Thymus (tissue), 11 donors: ENCODE measurements around the gene FOXK1. TPM values are rescaled to one million over a fixed set of nuclear protein-coding genes. Genes with fewer than 3 reads are reported as not detected.
"Not testable (repeated sequence)": the region's sequence is repeated elsewhere in the genome, so short reads cannot be mapped to it uniquely, and the experiment has no call there.

Experiments used
- DNase-seq, 9 donors: peaks; one replicate each; pipeline ENCODE4 v3.0.0-alpha.2; 2013; ENCODE audit warnings: low spot score in 9 of 9, low read depth in 6 of 9, missing footprints in 1 of 9
- H3K27ac ChIP-seq, 2 donors: one replicate each; pipeline ENCODE4 v1.5.1; 2013; ENCODE audit warnings: control low read depth in 1 of 2, low read depth in 1 of 2, low read length in 1 of 2, mild to moderate bottlenecking in 1 of 2, moderate library complexity in 1 of 2
- H3K27me3 ChIP-seq, 2 donors: one replicate each; pipeline ENCODE4 v1.5.1; 2013; ENCODE audit warnings: low read length in 1 of 2; ENCODE audit not compliant: control insufficient read depth in 2 of 2, insufficient read depth in 1 of 2
- H3K36me3 ChIP-seq, 2 donors: one replicate each; pipeline ENCODE4 v1.5.1; 2013; ENCODE audit warnings: low read length in 1 of 2, mild to moderate bottlenecking in 1 of 2, moderate library complexity in 1 of 2; ENCODE audit not compliant: control insufficient read depth in 2 of 2, insufficient read depth in 2 of 2
- H3K4me1 ChIP-seq, 2 donors: one replicate each; pipeline ENCODE4 v1.5.1; 2013; ENCODE audit warnings: low read length in 2 of 2; ENCODE audit not compliant: control insufficient read depth in 2 of 2, insufficient read depth in 2 of 2
- H3K4me3 ChIP-seq, 2 donors: one replicate each; pipeline ENCODE4 v1.5.1; 2013; ENCODE audit warnings: low read length in 2 of 2, control low read depth in 1 of 2, mild to moderate bottlenecking in 1 of 2
- H3K9me3 ChIP-seq, 2 donors: one replicate each; pipeline ENCODE4 v1.5.1; 2013; ENCODE audit warnings: low read length in 1 of 2, mild to moderate bottlenecking in 1 of 2; ENCODE audit not compliant: control insufficient read depth in 2 of 2, insufficient read depth in 1 of 2
- WGBS: extraction: QIAGEN DNeasy Blood & Tissue Kit; methylation state at CpG from one replicate; pipeline ENCODE4 v1.1.7; 2013; 5-methylcytosine and 5-hydroxymethylcytosine counted together
- polyA plus RNA-seq: library from polyadenylated mRNA; stranded (reverse); fragments of 200-250 nt; gene quantifications from one replicate; pipeline ENCODE4 v1.2.3, GENCODE V29; 2013
- total RNA-seq: library from RNA; stranded (reverse); fragments of 120-200 nt; gene quantifications from one replicate; pipeline ENCODE4 v1.2.4, GENCODE V29; 2013
- donor health status: healthy.

FOXK1 gene
- total and polyA plus RNA-seq, 2 donors: 6.4 to 7.6 TPM

GRCh38 chr7:4643204-4643471 is 39.0 kb upstream of the FOXK1 start:
- H3K27me3 ChIP-seq, H3K27ac ChIP-seq, DNase-seq, H3K4me3 ChIP-seq, H3K36me3 ChIP-seq: not testable (repeated sequence)
- Histone ChIP-seq H3K4me1 (peaks cover 2 to 14% of the 10 kb centered on the region in 2 donors), H3K9me3 (peaks cover 0 to 15% of the 10 kb centered on the region in 2 donors)
- 97% methylated on average over 5 of the region's 5 CpGs for WGBS

- no peak for DNase-seq
- 93% methylated on average over 2 of the region's 2 CpGs for WGBS
- Histone ChIP-seq H3K4me1 (peaks cover 0 to 14% of the 10 kb centered on the region in 2 donors), H3K36me3 (no peaks in the 10 kb centered on the region), H3K4me3 (no peak overlapping the region), H3K9me3 (peaks cover 0 to 15% of the 10 kb centered on the region in 2 donors), H3K27me3 (no peaks in the 10 kb centered on the region), H3K27ac (no peak overlapping the region)
Observed at GRCh38 chr7:4645246-4645645, 36.8 kb upstream of the FOXK1 start.

GRCh38 chr7:4648111-4648510 is 34.0 kb upstream of the FOXK1 start:
- no peaks in the 10 kb centered on the region for H3K36me3 ChIP-seq
- 98% methylated on average over 7 of the region's 7 CpGs for WGBS

GRCh38 chr7:4650433-4651047 is 31.6 kb upstream of the FOXK1 start:
- H3K36me3 ChIP-seq: no peaks in the 10 kb centered on the region
- H3K27me3 ChIP-seq: no peaks in the 10 kb centered on the region
- no peak overlapping the region for H3K4me3 ChIP-seq
- H3K9me3 ChIP-seq: peaks cover 0 to 9% of the 10 kb centered on the region in 2 donors
- 91% methylated on average over 18 of the region's 18 CpGs for WGBS
- DNase-seq: no peak
- H3K27ac ChIP-seq: no peak overlapping the region
- no peaks in the 10 kb centered on the region for H3K4me1 ChIP-seq

More at GRCh38 chr7:4648111-4648510, 34.0 kb upstream of the FOXK1 start:
- Histone ChIP-seq H3K4me1 (no peaks in the 10 kb centered on the region), H3K27ac (no peak overlapping the region), H3K9me3 (peaks cover 0 to 15% of the 10 kb centered on the region in 2 donors), H3K27me3 (no peaks in the 10 kb centered on the region), H3K4me3 (no peak overlapping the region)
- no peak for DNase-seq

- Histone ChIP-seq H3K36me3 (no peaks in the 10 kb centered on the region), H3K9me3 (no peaks in the 10 kb centered on the region), H3K4me3 (no peak overlapping the region), H3K27ac (no peak overlapping the region), H3K27me3 (no peaks in the 10 kb centered on the region), H3K4me1 (no peaks in the 10 kb centered on the region)
- DNase-seq: no peak
- WGBS: 95% methylated on average over 5 of the region's 5 CpGs
Observed at GRCh38 chr7:4653771-4654170, 28.3 kb upstream of the FOXK1 start.

GRCh38 chr7:4655311-4655710 is 26.8 kb upstream of the FOXK1 start:
- H3K4me1 ChIP-seq: no peaks in the 10 kb centered on the region
- H3K36me3 ChIP-seq: no peaks in the 10 kb centered on the region
- no peaks in the 10 kb centered on the region for H3K27me3 ChIP-seq
- no peak for DNase-seq
- H3K4me3 ChIP-seq: no peak overlapping the region
- 95% methylated on average over 2 of the region's 2 CpGs for WGBS
- H3K27ac ChIP-seq: no peak overlapping the region
- H3K9me3 ChIP-seq: peaks cover 2 to 5% of the 10 kb centered on the region in 2 donors

GRCh38 chr7:4655896-4656295 is 26.2 kb upstream of the FOXK1 start:
- Histone ChIP-seq H3K36me3 (no peaks in the 10 kb centered on the region), H3K4me3 (no peak overlapping the region), H3K27me3 (no peaks in the 10 kb centered on the region), H3K27ac (no peak overlapping the region), H3K4me1 (no peaks in the 10 kb centered on the region), H3K9me3 (peaks cover 2 to 5% of the 10 kb centered on the region in 2 donors)
- 81% methylated on average over 4 of the region's 4 CpGs for WGBS
- DNase-seq: no peak

GRCh38 chr7:4657640-4658417 is 24.3 kb upstream of the FOXK1 start:
- H3K4me3 ChIP-seq: no peak overlapping the region
- H3K9me3 ChIP-seq: peaks cover 2 to 5% of the 10 kb centered on the region in 2 donors
- no peaks in the 10 kb centered on the region for H3K4me1 ChIP-seq
- no peak for DNase-seq
- no peaks in the 10 kb centered on the region for H3K27me3 ChIP-seq
- H3K27ac ChIP-seq: no peak overlapping the region
- H3K36me3 ChIP-seq: no peaks in the 10 kb centered on the region
- 70% methylated on average over 4 of the region's 4 CpGs for WGBS

GRCh38 chr7:4659551-4660286 is 22.4 kb upstream of the FOXK1 start:
- WGBS: 91% methylated on average over 2 of the region's 2 CpGs
- no peaks in the 10 kb centered on the region for H3K36me3 ChIP-seq
- no peak for DNase-seq
- H3K4me3 ChIP-seq: no peak overlapping the region
- H3K4me1 ChIP-seq: no peaks in the 10 kb centered on the region
- peaks cover 2 to 5% of the 10 kb centered on the region in 2 donors for H3K9me3 ChIP-seq
- H3K27ac ChIP-seq: no peak overlapping the region
- no peaks in the 10 kb centered on the region for H3K27me3 ChIP-seq
